CD4-positive, alpha-beta T cell (primary cell): ENCODE data around the gene ARHGAP10. TPM values are rescaled to one million over a fixed set of nuclear protein-coding genes. Genes with fewer than 3 reads are reported as not detected.

ENCODE experiments used
- ATAC-seq: fragments of 200-7000 bp; cut with Tn5 transposase; one replicate; pipeline ENCODE4 v1.10.0; 2022; ENCODE audit warnings: mild to moderate bottlenecking; ENCODE audit not compliant: poor library complexity
- CTCF ChIA-PET: fragments of 350-600 bp; sonication (Branson Sonifier 250); formaldehyde crosslinking; loops from one replicate; lab custom pipeline; 2021; ENCODE audit warnings: antibody characterized with exemption, inconsistent platforms; lab: Charles Lee
- POLR2A ChIA-PET: fragments of 350-600 bp; sonication (Branson Sonifier 250); formaldehyde crosslinking; loops from one replicate; lab custom pipeline; 2021; ENCODE audit warnings: antibody characterized with exemption, inconsistent platforms; lab: Charles Lee
- DNase-seq, 14 experiments: peaks; one replicate each; pipeline ENCODE4 v3.0.0-alpha.2; 2013 to 2020; ENCODE audit warnings: mixed read lengths in 2 of 14
- H3K27ac ChIP-seq, 2 donors: one replicate each; pipeline versions ENCODE4 v1.5.1 to v1.7.0; 2013; ENCODE audit warnings: low read length in 2 of 2, low read depth in 1 of 2, mild to moderate bottlenecking in 1 of 2
- H3K27me3 ChIP-seq, 2 experiments: 1 replicate in 1 of 2; 2 replicates in 1 of 2; pipeline versions ENCODE4 v1.6.1 to v1.7.0; 2013; ENCODE audit warnings: low read length in 2 of 2, control low read depth in 1 of 2, mild to moderate bottlenecking in 1 of 2, moderate library complexity in 1 of 2; ENCODE audit not compliant: insufficient read depth in 2 of 2, control insufficient read depth in 1 of 2
- H3K36me3 ChIP-seq: one replicate; pipeline ENCODE4 v1.6.1; 2013; ENCODE audit warnings: low read length, control low read depth; ENCODE audit not compliant: insufficient read depth
- H3K4me1 ChIP-seq: one replicate; pipeline ENCODE4 v1.6.1; 2013; ENCODE audit warnings: low read length, control low read depth; ENCODE audit not compliant: insufficient read depth
- H3K4me3 ChIP-seq: one replicate; pipeline ENCODE4 v1.5.1; 2013; ENCODE audit warnings: mild to moderate bottlenecking, low read length, moderate library complexity
- H3K9me3 ChIP-seq, 2 experiments: 1 replicate in 1 of 2; 2 replicates in 1 of 2; pipeline versions ENCODE4 v1.6.1 to v1.7.0; 2013; ENCODE audit warnings: low read length in 2 of 2, mild to moderate bottlenecking in 2 of 2, control low read depth in 1 of 2, moderate library complexity in 1 of 2; ENCODE audit not compliant: control insufficient read depth in 1 of 2, insufficient read depth in 1 of 2
- H3K27ac Mint-ChIP-seq: one replicate; pipeline ENCODE4 v1.8.0; 2020; ENCODE audit warnings: mixed read lengths
- H3K27me3 Mint-ChIP-seq: one replicate; pipeline ENCODE4 v1.8.0; 2021; ENCODE audit warnings: mixed read lengths
- H3K36me3 Mint-ChIP-seq: one replicate; pipeline ENCODE4 v1.8.0; 2021; ENCODE audit warnings: low read depth, mixed read lengths
- H3K4me1 Mint-ChIP-seq: one replicate; pipeline ENCODE4 v1.8.0; 2021; ENCODE audit warnings: low read depth, mixed read lengths
- H3K4me3 Mint-ChIP-seq: one replicate; pipeline ENCODE4 v1.8.0; 2020; ENCODE audit warnings: mild to moderate bottlenecking, mixed read lengths
- H3K9me3 Mint-ChIP-seq: one replicate; pipeline ENCODE4 v1.8.0; 2020; ENCODE audit warnings: mixed read lengths
- intact Hi-C, 2 experiments: fragments of 100-400 bp; cut with DNase I in 1 of 2; cut with micrococcal nuclease in 1 of 2; formaldehyde crosslinking; loops; one replicate each; pipeline versions ENCODE4 v1.15.1 to v1.9.0; 2023 to 2025; cut with DNase I, micrococcal nuclease
- total RNA-seq, 174 experiments: library from RNA in 2 of 174; stranded (reverse) in 2 of 174; gene quantifications; one replicate each; pipeline ENCODE4 v1.2.3 and lab custom pipeline; 2021 to 2026
- TF ChIP-seq, protein P1 (sequence below): fragments of 200-600 bp; IDR thresholded peaks from one replicate; pipeline ENCODE4 v1.8.0; 2022; ENCODE audit warnings: antibody characterized with exemption, mild to moderate bottlenecking

ARHGAP10 gene
- total RNA-seq, 2 experiments from 2014 or later, result 5.6 to 5.7 TPM

DNA sequence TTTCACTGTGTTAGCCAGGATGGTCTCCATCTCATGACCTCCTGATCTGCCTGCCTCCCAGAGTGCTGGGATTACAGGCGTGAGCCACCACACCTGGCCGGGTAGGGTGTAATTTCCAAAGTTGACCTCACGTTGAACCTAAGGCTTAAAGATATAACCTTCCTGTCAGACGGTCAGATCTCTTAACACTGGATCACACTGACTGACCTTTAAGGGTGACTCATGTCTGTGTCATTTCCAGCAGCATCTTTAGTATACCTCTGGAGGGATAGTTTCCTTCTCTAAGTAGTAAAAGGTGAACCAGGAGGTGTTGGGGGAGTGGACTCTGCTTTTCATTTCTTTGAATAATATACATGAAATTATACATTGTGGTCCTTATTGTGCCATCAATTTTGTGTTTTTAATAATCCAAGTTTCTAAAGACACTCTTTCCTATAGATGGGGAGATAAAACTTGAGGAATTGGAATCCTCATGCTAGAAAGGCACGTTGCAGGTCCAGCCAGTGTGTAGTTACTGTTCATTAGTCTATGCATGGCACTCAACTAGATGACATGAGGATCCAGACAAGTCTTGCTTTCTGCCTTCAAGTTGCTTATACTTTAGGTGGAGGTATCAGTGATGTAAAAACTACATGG, 45.7 kb downstream of the ARHGAP10 start:
- intact Hi-C loops, result no loop called here
- ChIA-PET CTCF (no interaction called here), POLR2A (no interaction called here)
- H3K36me3 ChIP-seq, result no peaks in the 10 kb centered on the region
- Mint-ChIP-seq H3K4me3 (no peak overlapping the region), H3K27me3 (no peaks in the 10 kb centered on the region), H3K36me3 (no peaks in the 10 kb centered on the region), H3K4me1 (peaks cover 17% of the 10 kb centered on the region), H3K27ac (no peak overlapping the region), H3K9me3 (no peaks in the 10 kb centered on the region)
- no peaks in the 10 kb centered on the region for H3K27me3 ChIP-seq
- no peaks in the 10 kb centered on the region for H3K9me3 ChIP-seq
- DNase-seq (no peak), ATAC-seq (no peak)
- TF ChIP-seq, protein P1, sequence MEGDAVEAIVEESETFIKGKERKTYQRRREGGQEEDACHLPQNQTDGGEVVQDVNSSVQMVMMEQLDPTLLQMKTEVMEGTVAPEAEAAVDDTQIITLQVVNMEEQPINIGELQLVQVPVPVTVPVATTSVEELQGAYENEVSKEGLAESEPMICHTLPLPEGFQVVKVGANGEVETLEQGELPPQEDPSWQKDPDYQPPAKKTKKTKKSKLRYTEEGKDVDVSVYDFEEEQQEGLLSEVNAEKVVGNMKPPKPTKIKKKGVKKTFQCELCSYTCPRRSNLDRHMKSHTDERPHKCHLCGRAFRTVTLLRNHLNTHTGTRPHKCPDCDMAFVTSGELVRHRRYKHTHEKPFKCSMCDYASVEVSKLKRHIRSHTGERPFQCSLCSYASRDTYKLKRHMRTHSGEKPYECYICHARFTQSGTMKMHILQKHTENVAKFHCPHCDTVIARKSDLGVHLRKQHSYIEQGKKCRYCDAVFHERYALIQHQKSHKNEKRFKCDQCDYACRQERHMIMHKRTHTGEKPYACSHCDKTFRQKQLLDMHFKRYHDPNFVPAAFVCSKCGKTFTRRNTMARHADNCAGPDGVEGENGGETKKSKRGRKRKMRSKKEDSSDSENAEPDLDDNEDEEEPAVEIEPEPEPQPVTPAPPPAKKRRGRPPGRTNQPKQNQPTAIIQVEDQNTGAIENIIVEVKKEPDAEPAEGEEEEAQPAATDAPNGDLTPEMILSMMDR, result no peak
- H3K4me1 ChIP-seq, result peaks cover 6% of the 10 kb centered on the region
- H3K4me3 ChIP-seq, result no peak overlapping the region
- no peak overlapping the region for H3K27ac ChIP-seq

DNA sequence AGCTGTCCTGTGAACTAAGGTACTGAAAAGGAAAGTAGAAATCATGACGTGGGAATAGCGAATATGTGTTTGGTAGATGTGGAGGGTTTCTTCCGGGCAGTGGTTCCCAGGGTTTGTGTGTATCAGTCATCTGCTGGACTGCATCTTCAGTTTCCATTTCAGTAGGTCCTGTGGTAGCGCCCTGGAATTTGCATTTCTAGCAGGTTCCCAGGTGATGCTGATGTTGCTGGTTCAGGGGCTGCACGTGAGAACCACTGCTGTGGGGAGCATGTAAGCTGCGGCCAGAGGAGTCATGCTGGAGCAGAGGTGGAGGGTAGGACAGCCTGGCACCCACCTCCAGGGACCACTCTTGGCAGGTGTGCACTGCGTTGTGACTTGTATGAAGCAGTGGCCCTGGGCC, 47.1 kb downstream of the ARHGAP10 start:
- Mint-ChIP-seq H3K4me1 (peaks cover 17% of the 10 kb centered on the region), H3K27ac (no peak overlapping the region), H3K36me3 (no peaks in the 10 kb centered on the region), H3K27me3 (no peaks in the 10 kb centered on the region), H3K4me3 (no peak overlapping the region), H3K9me3 (no peaks in the 10 kb centered on the region)
- ATAC-seq, result no peak
- Histone ChIP-seq H3K4me3 (no peak overlapping the region), H3K27me3 (no peaks in the 10 kb centered on the region), H3K4me1 (peaks cover 6% of the 10 kb centered on the region), H3K9me3 (no peaks in the 10 kb centered on the region), H3K27ac (no peak overlapping the region), H3K36me3 (no peaks in the 10 kb centered on the region)
- DNase-seq, result no peak
- CTCF ChIA-PET, result no interaction called here
- POLR2A ChIA-PET, result no interaction called here
- intact Hi-C loops, result no loop called here
- TF ChIP-seq, protein P1, result no peak

DNA sequence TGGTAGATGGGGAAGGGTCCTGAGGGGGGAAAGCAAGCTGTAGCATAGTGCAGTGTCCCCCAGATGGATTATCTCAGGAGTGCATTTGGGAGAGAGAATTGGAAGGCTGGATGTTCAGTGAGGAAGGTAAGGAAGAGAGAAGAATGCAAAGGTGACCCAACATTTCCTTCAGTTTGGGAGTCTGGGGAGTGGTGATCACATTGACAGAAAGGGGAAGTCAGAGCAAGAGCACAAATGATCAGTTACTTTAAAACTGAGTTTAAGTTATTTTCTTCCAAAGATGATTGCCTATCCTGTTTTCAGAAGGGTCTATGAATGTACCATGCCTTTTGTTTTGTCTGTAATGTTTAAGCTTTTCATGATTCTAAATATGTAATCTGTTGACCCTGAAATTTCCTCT, 47.6 kb downstream of the ARHGAP10 start:
- Histone ChIP-seq H3K27me3 (no peaks in the 10 kb centered on the region), H3K4me1 (peaks cover 6% of the 10 kb centered on the region), H3K4me3 (no peak overlapping the region), H3K27ac (no peak overlapping the region), H3K9me3 (no peaks in the 10 kb centered on the region), H3K36me3 (no peaks in the 10 kb centered on the region)
- Mint-ChIP-seq H3K9me3 (no peaks in the 10 kb centered on the region), H3K27ac (no peak overlapping the region), H3K36me3 (no peaks in the 10 kb centered on the region), H3K4me3 (no peak overlapping the region), H3K27me3 (no peaks in the 10 kb centered on the region), H3K4me1 (peaks cover 17% of the 10 kb centered on the region)
- ChIA-PET POLR2A (no interaction called here), CTCF (no interaction called here)
- TF ChIP-seq, protein P1, result no peak
- intact Hi-C loops, result no loop called here
- no peak for DNase-seq
- no peak for ATAC-seq
